ENCODE measurements around the gene SUSD3.

SUSD3 gene

GRCh38 chr9:93132287-93132927 lies 73.9 kb downstream of the SUSD3 start:
- TF ChIP-seq CTCF (conservative IDR thresholded peaks at IDR 0.05; ENCODE audit: low read depth): no peak
- peak; percentile 73 for DNase-seq (ENCODE audit: low spot score)
- ChIA-PET POLR2A (ENCODE audit: low non-redundant PET) (no interaction called here), CTCF (interaction anchor here (0.5 to 0.6 kb wide), 2 partner anchors 12 to 298 kb away, joined by 3 read pairs; no protein-coding TSS in a partner anchor)
- H3K27ac ChIP-seq: peak overlapping the region; percentile 94

- no peak for TF ChIP-seq CTCF (conservative IDR thresholded peaks at IDR 0.05; ENCODE audit: low read depth)
- ChIA-PET CTCF (interaction anchor here (0.6 to 1.6 kb wide), 5 partner anchors 11 to 26 kb away, joined by 3 to 8 read pairs (median 4); no protein-coding TSS in a partner anchor), POLR2A (ENCODE audit: low non-redundant PET) (interaction anchor here (1.0 to 1.1 kb wide), 2 partner anchors 21 to 24 kb away, joined by 3 read pairs; no protein-coding TSS in a partner anchor)
- peak; percentile 51 for DNase-seq (ENCODE audit: low spot score)
- peak overlapping the region; percentile 94 for H3K27ac ChIP-seq
Observed at GRCh38 chr9:93132946-93133680, 74.6 kb downstream of the SUSD3 start.

GRCh38 chr9:93133681-93134014 lies 75.1 kb downstream of the SUSD3 start:
- POLR2A ChIA-PET (ENCODE audit: low non-redundant PET): interaction anchor here (0.5 to 1.1 kb wide), 5 partner anchors 9 to 134 kb away, joined by 3 to 6 read pairs (median 3); no protein-coding TSS in a partner anchor
- TF ChIP-seq CTCF (conservative IDR thresholded peaks at IDR 0.05; ENCODE audit: low read depth): no peak
- CTCF ChIA-PET: interaction anchor here (0.7 to 1.6 kb wide), 4 partner anchors 10 to 26 kb away, joined by 4 to 8 read pairs (median 4); no protein-coding TSS in a partner anchor
- H3K27ac ChIP-seq: peak overlapping the region; percentile 94
- peak; percentile 74 for DNase-seq (ENCODE audit: low spot score)

GRCh38 chr9:93134015-93134739 lies 75.7 kb downstream of the SUSD3 start, which contains the start of gene NINJ1:
TSS of gene NINJ1 (minus strand) at chr9:93134251. CDS start at chr9:93134217, 34 bp downstream.
- H3K27ac ChIP-seq: peak within 1 kb of the TSS; percentile 94
- DNase-seq (ENCODE audit: low spot score): peak; percentile 94
- no peak for TF ChIP-seq CTCF (conservative IDR thresholded peaks at IDR 0.05; ENCODE audit: low read depth)
- CTCF ChIA-PET: interaction anchor here (0.7 to 1.6 kb wide), 4 partner anchors 9 to 27 kb away, joined by 4 to 8 read pairs (median 4); no protein-coding TSS in a partner anchor
- POLR2A ChIA-PET (ENCODE audit: low non-redundant PET): interaction anchor here (0.5 to 1.1 kb wide), 5 partner anchors 9 to 135 kb away, joined by 3 to 6 read pairs (median 3); no protein-coding TSS in a partner anchor
